OCI-LY7 (cell line): ENCODE measurements around the gene TRIM9. TPM values are rescaled to one million over a fixed set of nuclear protein-coding genes. Genes with fewer than 3 reads are reported as not detected.

Experiments
- BruUV-seq: library from RNA; stranded (reverse); fragments of 400-500 nt; replicated peaks from 2 replicates; lab custom pipeline; 2021; lab: Mats Ljungman, UMichigan
- CTCF ChIA-PET: fragments of 300-600 bp; sonication (Branson Sonifier 250); formaldehyde crosslinking; loops from one replicate; lab custom pipeline; 2022; ENCODE audit warnings: antibody characterized with exemption; ENCODE audit not compliant: unreplicated experiment; lab: Charles Lee
- POLR2A ChIA-PET: fragments of 300-600 bp; sonication (Branson Sonifier 250); formaldehyde crosslinking; loops from one replicate; lab custom pipeline; 2022; ENCODE audit warnings: antibody characterized with exemption; lab: Charles Lee
- DNase-seq: peaks from one replicate; pipeline ENCODE4 v3.0.0-alpha.2; 2015; ENCODE audit warnings: low spot score
- H2AFZ ChIP-seq: fragments of 200-600 bp; sonication (generic), shearing (Covaris generic); 2 replicates; pipeline ENCODE4 v1.6.1; 2014; ENCODE audit warnings: mild to moderate bottlenecking, antibody characterized with exemption, low read length, moderate library complexity
- H3K27ac ChIP-seq: fragments of 200-600 bp; sonication (generic); 2 replicates; pipeline ENCODE4 v1.5.1; 2014; ENCODE audit warnings: mixed run types, low read depth, mild to moderate bottlenecking, moderate library complexity, low read length, inconsistent platforms; ENCODE audit not compliant: poor library complexity, severe bottlenecking
- H3K36me3 ChIP-seq: fragments of 200-600 bp; sonication (generic); 2 replicates; pipeline ENCODE4 v1.6.1; 2014; ENCODE audit warnings: mild to moderate bottlenecking, antibody characterized with exemption, low read length, moderate library complexity, mixed read lengths; ENCODE audit not compliant: insufficient read depth
- H3K4me1 ChIP-seq: fragments of 200-600 bp; sonication (generic); 2 replicates; pipeline ENCODE4 v1.5.1; 2014; ENCODE audit warnings: mild to moderate bottlenecking, low read length; ENCODE audit not compliant: insufficient read depth, poor library complexity, severe bottlenecking
- H3K4me2 ChIP-seq: fragments of 200-600 bp; sonication (generic); 2 replicates; pipeline ENCODE4 v1.6.1; 2014; ENCODE audit warnings: mild to moderate bottlenecking, low read length
- H3K4me3 ChIP-seq: fragments of 200-600 bp; sonication (generic); 2 replicates; pipeline ENCODE4 v1.5.1; 2014; ENCODE audit warnings: mild to moderate bottlenecking, low read depth, low read length; ENCODE audit not compliant: poor library complexity, severe bottlenecking
- H3K79me2 ChIP-seq: fragments of 200-600 bp; sonication (generic); 2 replicates; pipeline ENCODE4 v1.6.1; 2016; ENCODE audit warnings: low read depth, mild to moderate bottlenecking, low read length, moderate library complexity, mixed read lengths; ENCODE audit not compliant: insufficient read depth
- H3K9me2 ChIP-seq: fragments of 200-600 bp; sonication (generic); 2 replicates; pipeline ENCODE4 v1.6.1; 2016; ENCODE audit warnings: mild to moderate bottlenecking, low read length, mixed read lengths; ENCODE audit not compliant: insufficient read depth
- H3K9me3 ChIP-seq: fragments of 200-600 bp; sonication (generic); 2 replicates; pipeline ENCODE4 v1.6.1; 2014; ENCODE audit warnings: mild to moderate bottlenecking, mixed run types, low read length, mixed read lengths
- H4K20me1 ChIP-seq: fragments of 200-600 bp; sonication (generic); 2 replicates; pipeline ENCODE4 v1.6.1; 2014; ENCODE audit warnings: mild to moderate bottlenecking, antibody characterized with exemption, low read length, moderate library complexity, mixed read lengths; ENCODE audit not compliant: insufficient read depth
- CTCF ChIP-seq: fragments of 200-600 bp; sonication (generic); conservative IDR thresholded peaks from 2 replicates; pipeline ENCODE4 v1.5.1; 2014; ENCODE audit warnings: mild to moderate bottlenecking, antibody characterized with exemption, low read length, moderate library complexity, mixed read lengths
- EZH2phosphoT487 ChIP-seq: fragments of 200-600 bp; sonication (generic); IDR thresholded peaks from 2 replicates; pipeline ENCODE4 v1.6.1; 2018; ENCODE audit warnings: low read depth, borderline replicate concordance, mild to moderate bottlenecking, mixed run types, antibody characterized with exemption, low read length, moderate library complexity, mixed read lengths
- intact Hi-C: fragments of 100-400 bp; cut with micrococcal nuclease; formaldehyde crosslinking; loops from one replicate; pipeline ENCODE4 v1.10.0; 2022; ENCODE audit not compliant: unreplicated experiment
- total RNA-seq, 2 experiments: library from RNA; depleted of rRNA in 1 of 2; stranded (reverse); fragments of >200 nt in 1 of 2; shearing (Covaris generic) in 1 of 2; gene quantifications; 2 replicates each; pipeline ENCODE4 v1.2.3, GENCODE V29; 2014 to 2022

TRIM9 gene
- total RNA-seq, 2 experiments from 2014 or later: 1.4 to 7.9 TPM

- intact Hi-C loops: no loop called here
- BruUV-seq: no TSS peak
Measured at GRCh38 chr14:51131516-51131915, 36.6 kb upstream of the TRIM9 start.

GRCh38 chr14:51129130-51129529, 34.2 kb upstream of the TRIM9 start:
- no peaks in the 10 kb centered on the region for H3K79me2 ChIP-seq
- DNase-seq: no peak
- TF ChIP-seq CTCF (no peak), EZH2phosphoT487 (no peak)
- BruUV-seq: no TSS peak
- H3K4me2 ChIP-seq: no peak overlapping the region
- no peak overlapping the region for H3K27ac ChIP-seq
- no peaks in the 10 kb centered on the region for H4K20me1 ChIP-seq
- no peak overlapping the region for H3K4me3 ChIP-seq
- no peaks in the 10 kb centered on the region for H3K9me3 ChIP-seq
- no peaks in the 10 kb centered on the region for H3K4me1 ChIP-seq
- no peak overlapping the region for H2AFZ ChIP-seq
- intact Hi-C loops: no loop called here
- ChIA-PET POLR2A (no interaction called here), CTCF (no interaction called here)
- no peaks in the 10 kb centered on the region for H3K9me2 ChIP-seq
- no peaks in the 10 kb centered on the region for H3K36me3 ChIP-seq

More at GRCh38 chr14:51131516-51131915, 36.6 kb upstream of the TRIM9 start:
- no peak for DNase-seq
- Histone ChIP-seq H3K4me2 (no peak overlapping the region), H3K27ac (no peak overlapping the region), H3K4me1 (no peaks in the 10 kb centered on the region), H2AFZ (no peak overlapping the region), H3K9me3 (no peaks in the 10 kb centered on the region), H3K79me2 (no peaks in the 10 kb centered on the region), H3K9me2 (no peaks in the 10 kb centered on the region), H4K20me1 (no peaks in the 10 kb centered on the region), H3K36me3 (no peaks in the 10 kb centered on the region), H3K4me3 (no peak overlapping the region)
- CTCF ChIA-PET: no interaction called here
- TF ChIP-seq EZH2phosphoT487: no peak
- no peak for TF ChIP-seq CTCF
- POLR2A ChIA-PET: no interaction called here

GRCh38 chr14:51124029-51124428, 29.1 kb upstream of the TRIM9 start:
- intact Hi-C loops: no loop called here
- no peak overlapping the region for H3K4me2 ChIP-seq
- no TSS peak for BruUV-seq

More at GRCh38 chr14:51124029-51124428, 29.1 kb upstream of the TRIM9 start:
- Histone ChIP-seq H3K9me3 (no peaks in the 10 kb centered on the region), H3K4me3 (no peak overlapping the region), H3K9me2 (no peaks in the 10 kb centered on the region; the same call in 1 of the 2 replicates), H3K36me3 (no peaks in the 10 kb centered on the region), H3K27ac (no peak overlapping the region), H3K79me2 (no peaks in the 10 kb centered on the region), H3K4me1 (no peaks in the 10 kb centered on the region), H2AFZ (no peak overlapping the region), H4K20me1 (no peaks in the 10 kb centered on the region)
- ChIA-PET CTCF (no interaction called here), POLR2A (interaction anchor here (2.1 kb wide), 1 partner anchor 9 kb away, joined by 7 read pairs; no protein-coding TSS in a partner anchor)
- no peak for DNase-seq
- TF ChIP-seq CTCF (no peak), EZH2phosphoT487 (no peak)
